Activated T-cell treated with anti-CD3 and anti-CD28 coated beads, Interleukin-2, amount 50 U/mL, for 4 hours (primary cell): Measurements from ENCODE around the gene ZNF555. TPM values are rescaled to one million over a fixed set of nuclear protein-coding genes. Genes with fewer than 3 reads are reported as not detected.
A peak's percentile ranks its signal among the peaks of the same experiment; 100 is the strongest.

ENCODE experiments used
- ATAC-seq, 2 donors: fragments of 200-7000 bp; cut with Tn5 transposase; one replicate each; pipeline ENCODE4 v1.10.0; 2021
- DNase-seq: peaks from one replicate; pipeline ENCODE4 v3.0.0-alpha.2; 2020
- H3K27me3 Mint-ChIP-seq: one replicate; pipeline ENCODE4 v1.8.0; 2021; ENCODE audit warnings: low read depth, mixed read lengths
- H3K36me3 Mint-ChIP-seq: one replicate; pipeline ENCODE4 v1.8.0; 2022; ENCODE audit warnings: mixed read lengths; ENCODE audit not compliant: insufficient read depth
- H3K4me1 Mint-ChIP-seq: one replicate; pipeline ENCODE4 v1.8.0; 2021; ENCODE audit warnings: low read depth, mixed read lengths
- H3K4me3 Mint-ChIP-seq: one replicate; pipeline ENCODE4 v1.8.0; 2021; ENCODE audit warnings: mild to moderate bottlenecking, moderate library complexity, mixed read lengths
- H3K9me3 Mint-ChIP-seq: one replicate; pipeline ENCODE4 v1.8.0; 2021; ENCODE audit warnings: mixed read lengths
- total RNA-seq, 3 donors: library from RNA; stranded (reverse); gene quantifications; one replicate each; pipeline ENCODE4 v1.2.1, GENCODE V29; 2021

ZNF555 gene
- total RNA-seq, 3 donors from 2014 or later = 1.2 to 1.6 (median 1.3) TPM

- no peaks in the 10 kb centered on the region for H3K27me3 Mint-ChIP-seq
- DNase-seq = no peak
Measured at GRCh38 chr19:2827840-2828489, 13.3 kb upstream of the ZNF555 start.

GRCh38 chr19:2834294-2834871, 6.9 kb upstream of the ZNF555 start:
- peaks cover 39% of the 10 kb centered on the region for H3K36me3 Mint-ChIP-seq
- DNase-seq = no peak
- peaks cover 25% of the 10 kb centered on the region for H3K9me3 Mint-ChIP-seq
- H3K4me1 Mint-ChIP-seq = no peaks in the 10 kb centered on the region
- no peak overlapping the region for H3K4me3 Mint-ChIP-seq
- ATAC-seq = no peak
- H3K27me3 Mint-ChIP-seq = no peaks in the 10 kb centered on the region

More at GRCh38 chr19:2827840-2828489, 13.3 kb upstream of the ZNF555 start:
- Mint-ChIP-seq H3K9me3 (peaks cover 12% of the 10 kb centered on the region), H3K4me3 (no peak overlapping the region), H3K36me3 (peaks cover 22% of the 10 kb centered on the region), H3K4me1 (no peaks in the 10 kb centered on the region)
- ATAC-seq = no peak

GRCh38 chr19:2837430-2837829, 3.8 kb upstream of the ZNF555 start:
- Mint-ChIP-seq H3K4me3 (no peak overlapping the region), H3K4me1 (peaks cover 4% of the 10 kb centered on the region), H3K9me3 (peaks cover 22% of the 10 kb centered on the region), H3K27me3 (no peaks in the 10 kb centered on the region), H3K36me3 (peaks cover 36% of the 10 kb centered on the region)
- no peak for ATAC-seq
- no peak for DNase-seq

- Mint-ChIP-seq H3K27me3 (no peaks in the 10 kb centered on the region), H3K4me1 (peaks cover 12% of the 10 kb centered on the region), H3K36me3 (peaks cover 16% of the 10 kb centered on the region), H3K4me3 (peak overlapping the region; percentile 77), H3K9me3 (no peaks in the 10 kb centered on the region)
- ATAC-seq (peak; percentile 21), DNase-seq (no peak)
Measured at GRCh38 chr19:2841855-2842574, 740 bp downstream of the ZNF555 start.

- DNase-seq = no peak
- ATAC-seq = no peak
- peaks cover 19% of the 10 kb centered on the region for H3K36me3 Mint-ChIP-seq
- peaks cover 3% of the 10 kb centered on the region for H3K9me3 Mint-ChIP-seq
- H3K27me3 Mint-ChIP-seq = no peaks in the 10 kb centered on the region
- H3K4me3 Mint-ChIP-seq = no peak overlapping the region
- peaks cover 18% of the 10 kb centered on the region for H3K4me1 Mint-ChIP-seq
Measured at GRCh38 chr19:2845107-2845506, 3.8 kb downstream of the ZNF555 start.

GRCh38 chr19:2846180-2846894, 5.1 kb downstream of the ZNF555 start:
- ATAC-seq (no peak), DNase-seq (no peak)
- Mint-ChIP-seq H3K36me3 (peaks cover 28% of the 10 kb centered on the region), H3K27me3 (no peaks in the 10 kb centered on the region), H3K4me1 (peaks cover 24% of the 10 kb centered on the region), H3K9me3 (peaks cover 6% of the 10 kb centered on the region), H3K4me3 (no peak overlapping the region)

- H3K4me1 Mint-ChIP-seq = peaks cover 19% of the 10 kb centered on the region
- no peak overlapping the region for H3K4me3 Mint-ChIP-seq
- peaks cover 11% of the 10 kb centered on the region for H3K9me3 Mint-ChIP-seq
- no peak for ATAC-seq
- no peaks in the 10 kb centered on the region for H3K27me3 Mint-ChIP-seq
- peaks cover 39% of the 10 kb centered on the region for H3K36me3 Mint-ChIP-seq
- no peak for DNase-seq
Measured at GRCh38 chr19:2847507-2847906, 6.2 kb downstream of the ZNF555 start.

- Mint-ChIP-seq H3K4me1 (peaks cover 14% of the 10 kb centered on the region), H3K4me3 (no peak overlapping the region), H3K36me3 (peaks cover 50% of the 10 kb centered on the region), H3K9me3 (peaks cover 21% of the 10 kb centered on the region), H3K27me3 (no peaks in the 10 kb centered on the region)
- DNase-seq = no peak
- ATAC-seq = no peak
Measured at GRCh38 chr19:2848616-2849015, 7.3 kb downstream of the ZNF555 start.

GRCh38 chr19:2850256-2850925, 9.1 kb downstream of the ZNF555 start:
- Mint-ChIP-seq H3K4me3 (peak overlapping the region; percentile 2), H3K27me3 (no peaks in the 10 kb centered on the region)

GRCh38 chr19:2852598-2852997, 11.3 kb downstream of the ZNF555 start:
- DNase-seq (no peak), ATAC-seq (no peak)
- H3K4me1 Mint-ChIP-seq = peaks cover 32% of the 10 kb centered on the region
- H3K4me3 Mint-ChIP-seq = no peak overlapping the region
- H3K27me3 Mint-ChIP-seq = no peaks in the 10 kb centered on the region
- H3K36me3 Mint-ChIP-seq = peaks cover 49% of the 10 kb centered on the region
- H3K9me3 Mint-ChIP-seq = peaks cover 36% of the 10 kb centered on the region

More at GRCh38 chr19:2850256-2850925, 9.1 kb downstream of the ZNF555 start:
- peaks cover 58% of the 10 kb centered on the region for H3K36me3 Mint-ChIP-seq
- H3K4me1 Mint-ChIP-seq = peaks cover 17% of the 10 kb centered on the region
- peak in 1 of 2 donors; percentile 50 for ATAC-seq
- H3K9me3 Mint-ChIP-seq = peaks cover 33% of the 10 kb centered on the region
- DNase-seq = no peak

GRCh38 chr19:2853015-2853606, 11.8 kb downstream of the ZNF555 start:
- Mint-ChIP-seq H3K36me3 (peaks cover 49% of the 10 kb centered on the region), H3K9me3 (peaks cover 36% of the 10 kb centered on the region), H3K4me1 (peaks cover 35% of the 10 kb centered on the region), H3K27me3 (no peaks in the 10 kb centered on the region), H3K4me3 (no peak overlapping the region)
- DNase-seq (no peak), ATAC-seq (no peak)

GRCh38 chr19:2854849-2855248, 13.6 kb downstream of the ZNF555 start:
- Mint-ChIP-seq H3K9me3 (peaks cover 36% of the 10 kb centered on the region), H3K36me3 (peaks cover 48% of the 10 kb centered on the region)

GRCh38 chr19:2856457-2857050, 15.3 kb downstream of the ZNF555 start:
- DNase-seq = no peak

More at GRCh38 chr19:2854849-2855248, 13.6 kb downstream of the ZNF555 start:
- no peak for ATAC-seq
- DNase-seq = no peak
- Mint-ChIP-seq H3K4me1 (peaks cover 37% of the 10 kb centered on the region), H3K4me3 (no peak overlapping the region), H3K27me3 (no peaks in the 10 kb centered on the region)

More at GRCh38 chr19:2856457-2857050, 15.3 kb downstream of the ZNF555 start:
- Mint-ChIP-seq H3K4me3 (peak overlapping the region; percentile 40), H3K9me3 (peaks cover 31% of the 10 kb centered on the region), H3K36me3 (peaks cover 35% of the 10 kb centered on the region), H3K27me3 (no peaks in the 10 kb centered on the region), H3K4me1 (peaks cover 27% of the 10 kb centered on the region)
- ATAC-seq = peak; percentile 56 to 66
